ENCODE data around the gene GALNT2. TPM values are rescaled to one million over a fixed set of nuclear protein-coding genes. Genes with fewer than 3 reads are reported as not detected.

Gene GALNT2
- total RNA-seq, 1 experiment from 2014 or later, result 152 TPM

GRCh38 chr1:230280906-230281413 is 213.9 kb downstream of the GALNT2 start:
- ChIA-PET POLR2A (no interaction called here), CTCF (interaction anchor here (0.5 kb wide), 1 partner anchor 722 kb away, joined by 3 read pairs; the partner anchor contains the start of gene ABCB10)
- Histone ChIP-seq H3K4me1 (ENCODE audit: control insufficient read depth, insufficient read depth, low read length) (no peaks in the 10 kb centered on the region), H3K4me3 (ENCODE audit: low read depth in 2 of 2, low read length in 2 of 2) (no peak overlapping the region), H3K27ac (ENCODE audit: low read length) (no peak overlapping the region), H3K36me3 (ENCODE audit: control insufficient read depth, insufficient read depth, low read length) (peaks cover 3% of the 10 kb centered on the region; the same call in 1 of the 2 replicates), H3K27me3 (ENCODE audit: control insufficient read depth, insufficient read depth, low read length) (no peaks in the 10 kb centered on the region), H3K9me3 (ENCODE audit: control insufficient read depth, insufficient read depth, low read depth, low read length) (no peaks in the 10 kb centered on the region)
- no TSS peak for BruUV-seq (replicated peaks)
- intact Hi-C loops (cut with micrococcal nuclease; ENCODE audit: unreplicated experiment), result no loop called here
- TF ChIP-seq, protein P1, sequence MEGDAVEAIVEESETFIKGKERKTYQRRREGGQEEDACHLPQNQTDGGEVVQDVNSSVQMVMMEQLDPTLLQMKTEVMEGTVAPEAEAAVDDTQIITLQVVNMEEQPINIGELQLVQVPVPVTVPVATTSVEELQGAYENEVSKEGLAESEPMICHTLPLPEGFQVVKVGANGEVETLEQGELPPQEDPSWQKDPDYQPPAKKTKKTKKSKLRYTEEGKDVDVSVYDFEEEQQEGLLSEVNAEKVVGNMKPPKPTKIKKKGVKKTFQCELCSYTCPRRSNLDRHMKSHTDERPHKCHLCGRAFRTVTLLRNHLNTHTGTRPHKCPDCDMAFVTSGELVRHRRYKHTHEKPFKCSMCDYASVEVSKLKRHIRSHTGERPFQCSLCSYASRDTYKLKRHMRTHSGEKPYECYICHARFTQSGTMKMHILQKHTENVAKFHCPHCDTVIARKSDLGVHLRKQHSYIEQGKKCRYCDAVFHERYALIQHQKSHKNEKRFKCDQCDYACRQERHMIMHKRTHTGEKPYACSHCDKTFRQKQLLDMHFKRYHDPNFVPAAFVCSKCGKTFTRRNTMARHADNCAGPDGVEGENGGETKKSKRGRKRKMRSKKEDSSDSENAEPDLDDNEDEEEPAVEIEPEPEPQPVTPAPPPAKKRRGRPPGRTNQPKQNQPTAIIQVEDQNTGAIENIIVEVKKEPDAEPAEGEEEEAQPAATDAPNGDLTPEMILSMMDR (IDR thresholded peaks at IDR 0.05), result no peak
- TF ChIP-seq, protein P2, sequence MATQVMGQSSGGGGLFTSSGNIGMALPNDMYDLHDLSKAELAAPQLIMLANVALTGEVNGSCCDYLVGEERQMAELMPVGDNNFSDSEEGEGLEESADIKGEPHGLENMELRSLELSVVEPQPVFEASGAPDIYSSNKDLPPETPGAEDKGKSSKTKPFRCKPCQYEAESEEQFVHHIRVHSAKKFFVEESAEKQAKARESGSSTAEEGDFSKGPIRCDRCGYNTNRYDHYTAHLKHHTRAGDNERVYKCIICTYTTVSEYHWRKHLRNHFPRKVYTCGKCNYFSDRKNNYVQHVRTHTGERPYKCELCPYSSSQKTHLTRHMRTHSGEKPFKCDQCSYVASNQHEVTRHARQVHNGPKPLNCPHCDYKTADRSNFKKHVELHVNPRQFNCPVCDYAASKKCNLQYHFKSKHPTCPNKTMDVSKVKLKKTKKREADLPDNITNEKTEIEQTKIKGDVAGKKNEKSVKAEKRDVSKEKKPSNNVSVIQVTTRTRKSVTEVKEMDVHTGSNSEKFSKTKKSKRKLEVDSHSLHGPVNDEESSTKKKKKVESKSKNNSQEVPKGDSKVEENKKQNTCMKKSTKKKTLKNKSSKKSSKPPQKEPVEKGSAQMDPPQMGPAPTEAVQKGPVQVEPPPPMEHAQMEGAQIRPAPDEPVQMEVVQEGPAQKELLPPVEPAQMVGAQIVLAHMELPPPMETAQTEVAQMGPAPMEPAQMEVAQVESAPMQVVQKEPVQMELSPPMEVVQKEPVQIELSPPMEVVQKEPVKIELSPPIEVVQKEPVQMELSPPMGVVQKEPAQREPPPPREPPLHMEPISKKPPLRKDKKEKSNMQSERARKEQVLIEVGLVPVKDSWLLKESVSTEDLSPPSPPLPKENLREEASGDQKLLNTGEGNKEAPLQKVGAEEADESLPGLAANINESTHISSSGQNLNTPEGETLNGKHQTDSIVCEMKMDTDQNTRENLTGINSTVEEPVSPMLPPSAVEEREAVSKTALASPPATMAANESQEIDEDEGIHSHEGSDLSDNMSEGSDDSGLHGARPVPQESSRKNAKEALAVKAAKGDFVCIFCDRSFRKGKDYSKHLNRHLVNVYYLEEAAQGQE (IDR thresholded peaks at IDR 0.05; ENCODE audit: insufficient read depth in 1 of 2, low read depth in 2 of 2, low read length in 1 of 2), result no peak
- no peak for TF ChIP-seq SIN3A (IDR thresholded peaks at IDR 0.05; ENCODE audit: borderline replicate concordance, insufficient read depth, low read depth, low read length)
- TF ChIP-seq TCF7L2 (IDR thresholded peaks at IDR 0.05; ENCODE audit: low read depth, low read length), result no peak
- TF ChIP-seq POLR2AphosphoS5 (IDR thresholded peaks at IDR 0.05; ENCODE audit: low read depth, low read length), result no peak
- DNase-seq (ENCODE audit: low read depth, low spot score), result no peak
- in situ Hi-C loops (cut with HindIII; ENCODE audit: low pct_unique_long_range_greater_than_20kb, low sequenced_read_pairs), result no loop called here
- no peak for ATAC-seq

GRCh38 chr1:230281556-230281955 is 214.5 kb downstream of the GALNT2 start:
- Histone ChIP-seq H3K36me3 (ENCODE audit: control insufficient read depth, insufficient read depth, low read length) (peaks cover 3% of the 10 kb centered on the region; the same call in 1 of the 2 replicates), H3K9me3 (ENCODE audit: control insufficient read depth, insufficient read depth, low read depth, low read length) (no peaks in the 10 kb centered on the region), H3K4me1 (ENCODE audit: control insufficient read depth, insufficient read depth, low read length) (no peaks in the 10 kb centered on the region), H3K27ac (ENCODE audit: low read length) (no peak overlapping the region), H3K27me3 (ENCODE audit: control insufficient read depth, insufficient read depth, low read length) (no peaks in the 10 kb centered on the region), H3K4me3 (ENCODE audit: low read depth in 2 of 2, low read length in 2 of 2) (no peak overlapping the region)
- in situ Hi-C loops (cut with HindIII; ENCODE audit: low pct_unique_long_range_greater_than_20kb, low sequenced_read_pairs) (no loop called here), intact Hi-C loops (cut with micrococcal nuclease; ENCODE audit: unreplicated experiment) (no loop called here)
- ATAC-seq (no peak), DNase-seq (ENCODE audit: low read depth, low spot score) (no peak)
- ChIA-PET POLR2A (no interaction called here), CTCF (interaction anchor here (0.5 kb wide), 1 partner anchor 723 kb away, joined by 3 read pairs; the partner anchor contains the start of gene ABCB10)
- TF ChIP-seq TCF7L2 (IDR thresholded peaks at IDR 0.05; ENCODE audit: low read depth, low read length), result no peak
- BruUV-seq (replicated peaks), result no TSS peak

GRCh38 chr1:230282157-230282556 is 215.1 kb downstream of the GALNT2 start:
- POLR2A ChIA-PET, result no interaction called here
- no TSS peak for BruUV-seq (replicated peaks)

More at GRCh38 chr1:230282157-230282556, 215.1 kb downstream of the GALNT2 start:
- ATAC-seq (no peak), DNase-seq (ENCODE audit: low read depth, low spot score) (no peak)
- TF ChIP-seq TCF7L2 (IDR thresholded peaks at IDR 0.05; ENCODE audit: low read depth, low read length) (no peak), SIN3A (IDR thresholded peaks at IDR 0.05; ENCODE audit: borderline replicate concordance, insufficient read depth, low read depth, low read length) (no peak), POLR2AphosphoS5 (IDR thresholded peaks at IDR 0.05; ENCODE audit: low read depth, low read length) (no peak)
- TF ChIP-seq, protein P1 (IDR thresholded peaks at IDR 0.05), result no peak
- TF ChIP-seq, protein P2 (IDR thresholded peaks at IDR 0.05; ENCODE audit: insufficient read depth in 1 of 2, low read depth in 2 of 2, low read length in 1 of 2), result no peak
- Histone ChIP-seq H3K27ac (ENCODE audit: low read length) (no peak overlapping the region), H3K9me3 (ENCODE audit: control insufficient read depth, insufficient read depth, low read depth, low read length) (no peaks in the 10 kb centered on the region), H3K27me3 (ENCODE audit: control insufficient read depth, insufficient read depth, low read length) (no peaks in the 10 kb centered on the region), H3K4me3 (ENCODE audit: low read depth in 2 of 2, low read length in 2 of 2) (no peak overlapping the region), H3K36me3 (ENCODE audit: control insufficient read depth, insufficient read depth, low read length) (no peaks in the 10 kb centered on the region), H3K4me1 (ENCODE audit: control insufficient read depth, insufficient read depth, low read length) (no peaks in the 10 kb centered on the region)
- intact Hi-C loops (cut with micrococcal nuclease; ENCODE audit: unreplicated experiment) (no loop called here), in situ Hi-C loops (cut with HindIII; ENCODE audit: low pct_unique_long_range_greater_than_20kb, low sequenced_read_pairs) (no loop called here)
- CTCF ChIA-PET, result no interaction called here
